ENCODE measurements around the gene CCDC196. TPM values are rescaled to one million over a fixed set of nuclear protein-coding genes. Genes with fewer than 3 reads are reported as not detected.

CCDC196 gene
- total RNA-seq, 4 donors from 2014 or later, result not detected

Other genes with a start within 250 kb of the CCDC196 start
- gene GPHN, start 21.8 kb downstream of the CCDC196 start, total RNA-seq, result 10 to 100 TPM; 16.3 to 73.0 (median 36.8) TPM

All from tibial nerve (tissue), 4 donors.